Measurements from ENCODE around the gene MRTFA. TPM values are rescaled to one million over a fixed set of nuclear protein-coding genes. Genes with fewer than 3 reads are reported as not detected.
A peak's percentile ranks its signal among the peaks of the same experiment; 100 is the strongest.

The MRTFA gene
- total RNA-seq, 1 donor from 2014 or later: 26.7 TPM

- no peak for DNase-seq (ENCODE audit: missing footprints)
- intact Hi-C loops (cut with DNase I): loop anchor here (2.0 to 10.0 kb wide), 2 partner anchors 35 to 53 kb away; no protein-coding TSS in a partner anchor
- ATAC-seq: no peak
Measured at GRCh38 chr22:40487663-40488249, 148.8 kb downstream of the MRTFA start.

- intact Hi-C loops (cut with DNase I): loop anchor here (10.0 kb wide), 1 partner anchor 52 kb away; no protein-coding TSS in a partner anchor
- ATAC-seq: no peak
- DNase-seq (ENCODE audit: missing footprints): no peak
Measured at GRCh38 chr22:40486962-40487602, 149.4 kb downstream of the MRTFA start.

- ATAC-seq: no peak
- intact Hi-C loops (cut with DNase I): loop anchor here (10.0 kb wide), 1 partner anchor 51 kb away; no protein-coding TSS in a partner anchor
- no peak for DNase-seq (ENCODE audit: missing footprints)
Measured at GRCh38 chr22:40485813-40486667, 150.5 kb downstream of the MRTFA start.

GRCh38 chr22:40484906-40485669 is 151.4 kb downstream of the MRTFA start:
- ATAC-seq: peak; percentile 43
- DNase-seq (ENCODE audit: missing footprints): no peak
- intact Hi-C loops (cut with DNase I): loop anchor here (10.0 kb wide), 1 partner anchor 50 kb away; no protein-coding TSS in a partner anchor

- ATAC-seq: no peak
- no peak for DNase-seq (ENCODE audit: missing footprints)
- intact Hi-C loops (cut with DNase I): loop anchor here (10.0 kb wide), 1 partner anchor 48 kb away; no protein-coding TSS in a partner anchor
Measured at GRCh38 chr22:40482886-40483285, 153.6 kb downstream of the MRTFA start.

GRCh38 chr22:40482391-40482790 is 154.1 kb downstream of the MRTFA start:
- intact Hi-C loops (cut with DNase I): loop anchor here (10.0 kb wide), 1 partner anchor 48 kb away; no protein-coding TSS in a partner anchor
- ATAC-seq (no peak), DNase-seq (ENCODE audit: missing footprints) (no peak)

GRCh38 chr22:40480996-40481395 is 155.5 kb downstream of the MRTFA start:
- ATAC-seq (no peak), DNase-seq (ENCODE audit: missing footprints) (no peak)
- intact Hi-C loops (cut with DNase I): loop anchor here (10.0 kb wide), 1 partner anchor 46 kb away; no protein-coding TSS in a partner anchor

- DNase-seq (ENCODE audit: missing footprints) (no peak), ATAC-seq (no peak)
- intact Hi-C loops (cut with DNase I): loop anchor here (10.0 kb wide), 1 partner anchor 45 kb away; no protein-coding TSS in a partner anchor
Measured at GRCh38 chr22:40479887-40480538, 156.5 kb downstream of the MRTFA start.

- intact Hi-C loops (cut with DNase I): no loop called here
- no peak for DNase-seq (ENCODE audit: missing footprints)
- ATAC-seq: no peak
Measured at GRCh38 chr22:40479126-40479800, 157.3 kb downstream of the MRTFA start.

- no peak for ATAC-seq
- intact Hi-C loops (cut with DNase I): no loop called here
- no peak for DNase-seq (ENCODE audit: missing footprints)
Measured at GRCh38 chr22:40478338-40479125, 158.0 kb downstream of the MRTFA start.

- no peak for DNase-seq (ENCODE audit: missing footprints)
- no peak for ATAC-seq
- intact Hi-C loops (cut with DNase I): no loop called here
Measured at GRCh38 chr22:40477683-40478337, 158.7 kb downstream of the MRTFA start.

GRCh38 chr22:40476341-40476740 is 160.2 kb downstream of the MRTFA start:
- no peak for DNase-seq (ENCODE audit: missing footprints)
- intact Hi-C loops (cut with DNase I): no loop called here
- ATAC-seq: no peak

GRCh38 chr22:40473703-40474102 is 162.8 kb downstream of the MRTFA start:
- ATAC-seq (no peak), DNase-seq (ENCODE audit: missing footprints) (no peak)
- intact Hi-C loops (cut with DNase I): no loop called here

GRCh38 chr22:40472579-40472978 is 163.9 kb downstream of the MRTFA start:
- intact Hi-C loops (cut with DNase I): no loop called here
- ATAC-seq: no peak
- DNase-seq (ENCODE audit: missing footprints): no peak

GRCh38 chr22:40472051-40472450 is 164.5 kb downstream of the MRTFA start:
- ATAC-seq: no peak
- intact Hi-C loops (cut with DNase I): no loop called here
- no peak for DNase-seq (ENCODE audit: missing footprints)

- no peak for ATAC-seq
- intact Hi-C loops (cut with DNase I): no loop called here
- no peak for DNase-seq (ENCODE audit: missing footprints)
Measured at GRCh38 chr22:40469181-40469580, 167.3 kb downstream of the MRTFA start.
